ENCODE results near the gene REXO1. TPM values are rescaled to one million over a fixed set of nuclear protein-coding genes. Genes with fewer than 3 reads are reported as not detected.

Gene REXO1
- total and polyA plus RNA-seq, 9 of the 15 experiments (the other 6 are each of a cell fraction or from before 2014, with no cell fraction given): 0.04 to 63.3 (median 15.8) TPM

- TF ChIP-seq CBX1 (IDR thresholded peaks at IDR 0.05; ENCODE audit: low read depth) (peak; percentile 36), ZNF311 (CRISPR knock-in tag; IDR thresholded peaks at IDR 0.05) (no peak), MNT (conservative IDR thresholded peaks at IDR 0.05) (peak; percentile 94 to 97), NFATC3 (IDR thresholded peaks at IDR 0.05) (no peak), ZNF780A (CRISPR knock-in tag; IDR thresholded peaks at IDR 0.05) (peak; percentile 26; the same call in 1 of the 2 replicates), POLR2A (conservative IDR thresholded peaks at IDR 0.05) (peak; percentile 91), MXI1 (IDR thresholded peaks at IDR 0.05; ENCODE audit: low read depth, low read length) (peak; percentile 75; the same call in 1 of the 2 replicates), ZFP30 (CRISPR knock-in tag; IDR thresholded peaks at IDR 0.05; ENCODE audit: borderline replicate concordance) (no peak), ZFPM2 (CRISPR knock-in tag; IDR thresholded peaks at IDR 0.05) (no peak), REST (IDR thresholded peaks at IDR 0.05; ENCODE audit: borderline replicate concordance) (peak; percentile 91), REST (CRISPR knock-in tag; IDR thresholded peaks at IDR 0.05; ENCODE audit: low read depth) (no peak; the same call in 1 of the 2 replicates), HES1 (IDR thresholded peaks at IDR 0.05; ENCODE audit: low read depth) (peak; percentile 55; the same call in 1 of the 2 replicates), ZNF830 (CRISPR knock-in tag; IDR thresholded peaks at IDR 0.05) (0 out of 2 replicates have a peak, but pooled peaks have one; percentile 17), YY1 (IDR thresholded peaks at IDR 0.05; ENCODE audit: borderline replicate concordance in 1 of 3, control insufficient read depth in 1 of 3, extremely low read depth in 1 of 3, insufficient read depth in 3 of 3, insufficient read length in 1 of 3, insufficient replicate concordance in 2 of 3, low read depth in 1 of 3, low read length in 2 of 3) (peak in 2 of 3 experiments; percentile 65 to 71)
- TF ChIP-seq, protein P1, sequence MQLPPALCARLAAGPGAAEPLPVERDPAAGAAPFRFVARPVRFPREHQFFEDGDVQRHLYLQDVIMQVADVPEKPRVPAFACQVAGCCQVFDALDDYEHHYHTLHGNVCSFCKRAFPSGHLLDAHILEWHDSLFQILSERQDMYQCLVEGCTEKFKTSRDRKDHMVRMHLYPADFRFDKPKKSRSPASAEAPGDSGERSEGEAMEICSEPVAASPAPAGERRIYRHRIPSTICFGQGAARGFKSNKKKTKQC (CRISPR knock-in tag; IDR thresholded peaks at IDR 0.05): no peak; the same call in none of the 2 replicates
Observed at GRCh38 chr19:1875646-1876495, 27.6 kb upstream of the REXO1 start (continued).

All from K562 (cell line).